ENCODE results near the gene MAGI1. TPM values are rescaled to one million over a fixed set of nuclear protein-coding genes. Genes with fewer than 3 reads are reported as not detected.
"Not testable (repeated sequence)": the region's sequence is repeated elsewhere in the genome, so short reads cannot be mapped to it uniquely, and the experiment has no call there.

Gene MAGI1
- total RNA-seq, 5 donors from 2014 or later (not counting 1 experiment from before 2014, with no cell fraction given): 0.23 to 0.63 (median 0.29) TPM

- Mint-ChIP-seq H3K27ac (no peak overlapping the region), H3K36me3 (no peaks in the 10 kb centered on the region), H3K4me1 (no peaks in the 10 kb centered on the region), H3K4me3 (no peak overlapping the region), H3K9me3 (peaks cover 0 to 3% (median 0%) of the 10 kb centered on the region in 3 donors), H3K27me3 (no peaks in the 10 kb centered on the region)
- no peak for ATAC-seq (replicated peaks in 1 of 4)
- Histone ChIP-seq H3K36me3 (ENCODE audit: control insufficient read depth in 2 of 2, extremely low read depth in 1 of 2, insufficient read depth in 1 of 2, low read length in 1 of 2) (no peaks in the 10 kb centered on the region), H3K4me3 (ENCODE audit: control insufficient read depth in 1 of 2, extremely low read depth in 1 of 2, low read length in 1 of 2) (no peak overlapping the region), H3K4me1 (ENCODE audit: control insufficient read depth in 1 of 2, extremely low read depth in 1 of 2, insufficient read depth in 2 of 2, low read length in 2 of 2) (no peaks in the 10 kb centered on the region), H3K27ac (ENCODE audit: low read length) (no peak overlapping the region), H3K9me3 (no peaks in the 10 kb centered on the region), H3K27me3 (replicated peaks in 1 of 2; ENCODE audit: control insufficient read depth in 2 of 2, extremely low read depth in 1 of 2, insufficient read depth in 2 of 2, low read length in 1 of 2) (no peaks in the 10 kb centered on the region)
- ChIA-PET CTCF (no interaction called here), POLR2A (no interaction called here)
- no CpG with 5 or more reads among the region's 1 CpG for WGBS (ENCODE audit: insufficient coverage)
- DNase-seq: no peak
Observed at GRCh38 chr3:65569129-65569528, 469.6 kb downstream of the MAGI1 start.

DNA sequence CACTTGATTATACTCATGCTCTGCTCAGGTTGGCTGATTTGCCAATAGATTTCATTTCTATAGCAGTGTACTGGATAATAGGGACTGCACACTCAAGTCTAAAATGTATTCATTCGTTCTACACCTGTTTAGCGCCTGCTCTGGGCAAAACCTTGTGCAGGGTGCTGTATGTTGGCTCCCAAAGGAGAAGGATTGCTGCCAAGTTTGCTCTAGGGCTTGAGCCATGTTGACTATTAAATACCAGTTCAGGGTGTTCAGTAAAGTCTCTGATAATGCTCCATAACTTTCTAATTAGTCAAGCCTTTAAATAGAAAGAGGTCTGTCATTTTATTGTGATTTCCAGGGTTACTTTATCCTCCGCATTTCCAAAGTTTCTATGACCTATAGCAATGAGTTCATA, 470.2 kb downstream of the MAGI1 start:
- no peak overlapping the region for H3K27ac ChIP-seq (ENCODE audit: low read length)
- Mint-ChIP-seq H3K9me3 (peaks cover 0 to 3% (median 0%) of the 10 kb centered on the region in 3 donors), H3K4me1 (no peaks in the 10 kb centered on the region), H3K27ac (no peak overlapping the region), H3K27me3 (no peaks in the 10 kb centered on the region), H3K4me3 (no peak overlapping the region), H3K36me3 (no peaks in the 10 kb centered on the region)
- DNase-seq: no peak
- no peaks in the 10 kb centered on the region for H3K36me3 ChIP-seq (ENCODE audit: control insufficient read depth in 2 of 2, extremely low read depth in 1 of 2, insufficient read depth in 1 of 2, low read length in 1 of 2)
- ATAC-seq (replicated peaks in 1 of 4): no peak
- H3K4me3 ChIP-seq (ENCODE audit: control insufficient read depth in 1 of 2, extremely low read depth in 1 of 2, low read length in 1 of 2): no peak overlapping the region
- no peaks in the 10 kb centered on the region for H3K4me1 ChIP-seq (ENCODE audit: control insufficient read depth in 1 of 2, extremely low read depth in 1 of 2, insufficient read depth in 2 of 2, low read length in 2 of 2)
- no peaks in the 10 kb centered on the region for H3K9me3 ChIP-seq
- no peaks in the 10 kb centered on the region for H3K27me3 ChIP-seq (replicated peaks in 1 of 2; ENCODE audit: control insufficient read depth in 2 of 2, extremely low read depth in 1 of 2, insufficient read depth in 2 of 2, low read length in 1 of 2)
- WGBS (ENCODE audit: insufficient coverage): 100% methylated on average over 2 of the region's 3 CpGs
- ChIA-PET POLR2A (no interaction called here), CTCF (no interaction called here)

- H3K4me3 ChIP-seq (ENCODE audit: control insufficient read depth in 1 of 2, extremely low read depth in 1 of 2, low read length in 1 of 2); H3K36me3 ChIP-seq (ENCODE audit: control insufficient read depth in 2 of 2, extremely low read depth in 1 of 2, insufficient read depth in 1 of 2, low read length in 1 of 2); POLR2A ChIA-PET; H3K36me3 Mint-ChIP-seq; ATAC-seq (replicated peaks in 1 of 4); H3K27me3 ChIP-seq (replicated peaks in 1 of 2; ENCODE audit: control insufficient read depth in 2 of 2, extremely low read depth in 1 of 2, insufficient read depth in 2 of 2, low read length in 1 of 2); DNase-seq; H3K4me3 Mint-ChIP-seq; H3K27ac ChIP-seq (ENCODE audit: low read length); H3K4me1 Mint-ChIP-seq; CTCF ChIA-PET; H3K9me3 ChIP-seq; H3K27me3 Mint-ChIP-seq; H3K9me3 Mint-ChIP-seq; H3K4me1 ChIP-seq (ENCODE audit: control insufficient read depth in 1 of 2, extremely low read depth in 1 of 2, insufficient read depth in 2 of 2, low read length in 2 of 2); H3K27ac Mint-ChIP-seq: not testable (repeated sequence)
- no CpG with 5 or more reads among the region's 11 CpGs for WGBS (ENCODE audit: insufficient coverage)
Observed at GRCh38 chr3:65565744-65566143, 473.0 kb downstream of the MAGI1 start.

DNA sequence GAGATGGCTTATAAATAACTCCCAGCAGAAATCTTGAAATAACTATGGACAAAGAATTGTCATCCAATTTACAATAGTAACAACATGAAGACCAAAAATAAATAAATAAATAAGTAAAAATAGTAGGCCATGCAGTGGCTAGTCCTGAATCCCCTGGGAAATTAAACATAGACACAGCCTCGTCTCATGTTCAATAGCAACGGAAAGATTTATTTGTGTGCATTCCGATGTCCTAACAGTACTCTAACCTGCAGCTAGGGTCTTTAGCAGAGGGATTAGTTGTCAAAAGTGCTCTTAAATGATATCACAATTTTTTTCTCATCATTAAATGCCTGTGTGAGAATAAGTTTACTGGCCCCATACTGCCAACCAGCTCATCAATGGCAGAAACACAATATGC, 474.2 kb downstream of the MAGI1 start:
- POLR2A ChIA-PET: no interaction called here
- Histone ChIP-seq H3K4me3 (ENCODE audit: control insufficient read depth in 1 of 2, extremely low read depth in 1 of 2, low read length in 1 of 2) (no peak overlapping the region), H3K4me1 (ENCODE audit: control insufficient read depth in 1 of 2, extremely low read depth in 1 of 2, insufficient read depth in 2 of 2, low read length in 2 of 2) (no peaks in the 10 kb centered on the region), H3K36me3 (ENCODE audit: control insufficient read depth in 2 of 2, extremely low read depth in 1 of 2, insufficient read depth in 1 of 2, low read length in 1 of 2) (no peaks in the 10 kb centered on the region), H3K27ac (ENCODE audit: low read length) (no peak overlapping the region), H3K27me3 (replicated peaks in 1 of 2; ENCODE audit: control insufficient read depth in 2 of 2, extremely low read depth in 1 of 2, insufficient read depth in 2 of 2, low read length in 1 of 2) (no peaks in the 10 kb centered on the region), H3K9me3 (no peaks in the 10 kb centered on the region)
- H3K4me1 Mint-ChIP-seq: no peaks in the 10 kb centered on the region
- no peak for ATAC-seq (replicated peaks in 1 of 4)
- 71% methylated on average over 1 of the region's 3 CpGs for WGBS (ENCODE audit: insufficient coverage)
- no peak for DNase-seq
- peaks cover 0 to 3% (median 0%) of the 10 kb centered on the region in 3 donors for H3K9me3 Mint-ChIP-seq
- no peak overlapping the region for H3K4me3 Mint-ChIP-seq
- H3K27ac Mint-ChIP-seq: no peak overlapping the region
- no peaks in the 10 kb centered on the region for H3K36me3 Mint-ChIP-seq
- CTCF ChIA-PET: no interaction called here
- no peaks in the 10 kb centered on the region for H3K27me3 Mint-ChIP-seq

GRCh38 chr3:65563861-65564260, 474.9 kb downstream of the MAGI1 start:
- no peak overlapping the region for H3K27ac Mint-ChIP-seq
- H3K9me3 ChIP-seq: no peaks in the 10 kb centered on the region
- H3K27me3 Mint-ChIP-seq: no peaks in the 10 kb centered on the region
- H3K36me3 Mint-ChIP-seq: no peaks in the 10 kb centered on the region
- H3K4me1 Mint-ChIP-seq: no peaks in the 10 kb centered on the region
- H3K9me3 Mint-ChIP-seq: peaks cover 0 to under 1% (median 0%) of the 10 kb centered on the region in 3 donors
- H3K27me3 ChIP-seq (replicated peaks in 1 of 2; ENCODE audit: control insufficient read depth in 2 of 2, extremely low read depth in 1 of 2, insufficient read depth in 2 of 2, low read length in 1 of 2): no peaks in the 10 kb centered on the region
- H3K4me3 ChIP-seq (ENCODE audit: control insufficient read depth in 1 of 2, extremely low read depth in 1 of 2, low read length in 1 of 2): no peak overlapping the region
- 57% methylated on average over 2 of the region's 5 CpGs for WGBS (ENCODE audit: insufficient coverage)
- H3K27ac ChIP-seq (ENCODE audit: low read length): no peak overlapping the region
- ATAC-seq (replicated peaks in 1 of 4): no peak
- ChIA-PET POLR2A (interaction anchor here in 1 of 2 donors (0.7 kb wide), 1 partner anchor 150 kb away, joined by 4 read pairs; no protein-coding TSS in a partner anchor), CTCF (no interaction called here)
- no peaks in the 10 kb centered on the region for H3K36me3 ChIP-seq (ENCODE audit: control insufficient read depth in 2 of 2, extremely low read depth in 1 of 2, insufficient read depth in 1 of 2, low read length in 1 of 2)
- DNase-seq: no peak
- H3K4me3 Mint-ChIP-seq: no peak overlapping the region
- no peaks in the 10 kb centered on the region for H3K4me1 ChIP-seq (ENCODE audit: control insufficient read depth in 1 of 2, extremely low read depth in 1 of 2, insufficient read depth in 2 of 2, low read length in 2 of 2)

- Histone ChIP-seq H3K36me3 (ENCODE audit: control insufficient read depth in 2 of 2, extremely low read depth in 1 of 2, insufficient read depth in 1 of 2, low read length in 1 of 2) (no peaks in the 10 kb centered on the region), H3K4me3 (ENCODE audit: control insufficient read depth in 1 of 2, extremely low read depth in 1 of 2, low read length in 1 of 2) (no peak overlapping the region), H3K4me1 (ENCODE audit: control insufficient read depth in 1 of 2, extremely low read depth in 1 of 2, insufficient read depth in 2 of 2, low read length in 2 of 2) (no peaks in the 10 kb centered on the region), H3K27me3 (replicated peaks in 1 of 2; ENCODE audit: control insufficient read depth in 2 of 2, extremely low read depth in 1 of 2, insufficient read depth in 2 of 2, low read length in 1 of 2) (no peaks in the 10 kb centered on the region), H3K9me3 (no peaks in the 10 kb centered on the region), H3K27ac (ENCODE audit: low read length) (no peak overlapping the region)
- H3K27me3 Mint-ChIP-seq: no peaks in the 10 kb centered on the region
- H3K4me1 Mint-ChIP-seq: no peaks in the 10 kb centered on the region
- no peak overlapping the region for H3K27ac Mint-ChIP-seq
- no peaks in the 10 kb centered on the region for H3K36me3 Mint-ChIP-seq
- no peak overlapping the region for H3K4me3 Mint-ChIP-seq
- WGBS (ENCODE audit: insufficient coverage): no CpG with 5 or more reads among the region's 2 CpGs
- ChIA-PET CTCF (no interaction called here), POLR2A (no interaction called here)
- no peaks in the 10 kb centered on the region for H3K9me3 Mint-ChIP-seq
- ATAC-seq (replicated peaks in 1 of 4): no peak
- no peak for DNase-seq
Observed at GRCh38 chr3:65562447-65562846, 476.3 kb downstream of the MAGI1 start.

- peaks cover 0 to 6% (median under 1%) of the 10 kb centered on the region in 3 donors for H3K9me3 Mint-ChIP-seq
- CTCF ChIA-PET: no interaction called here
Observed at GRCh38 chr3:65561617-65562016, 477.1 kb downstream of the MAGI1 start.

More at GRCh38 chr3:65561617-65562016, 477.1 kb downstream of the MAGI1 start:
- POLR2A ChIA-PET: no interaction called here
- H3K4me3 Mint-ChIP-seq: no peak overlapping the region
- no CpG with 5 or more reads among the region's 3 CpGs for WGBS (ENCODE audit: insufficient coverage)
- H3K27ac Mint-ChIP-seq: no peak overlapping the region
- ATAC-seq (replicated peaks in 1 of 4) (no peak), DNase-seq (no peak)
- no peaks in the 10 kb centered on the region for H3K36me3 Mint-ChIP-seq
- Histone ChIP-seq H3K27ac (ENCODE audit: low read length) (no peak overlapping the region), H3K36me3 (ENCODE audit: control insufficient read depth in 2 of 2, extremely low read depth in 1 of 2, insufficient read depth in 1 of 2, low read length in 1 of 2) (no peaks in the 10 kb centered on the region), H3K4me1 (ENCODE audit: control insufficient read depth in 1 of 2, extremely low read depth in 1 of 2, insufficient read depth in 2 of 2, low read length in 2 of 2) (no peaks in the 10 kb centered on the region), H3K27me3 (replicated peaks in 1 of 2; ENCODE audit: control insufficient read depth in 2 of 2, extremely low read depth in 1 of 2, insufficient read depth in 2 of 2, low read length in 1 of 2) (no peaks in the 10 kb centered on the region), H3K9me3 (no peaks in the 10 kb centered on the region), H3K4me3 (ENCODE audit: control insufficient read depth in 1 of 2, extremely low read depth in 1 of 2, low read length in 1 of 2) (no peak overlapping the region)
- no peaks in the 10 kb centered on the region for H3K4me1 Mint-ChIP-seq
- H3K27me3 Mint-ChIP-seq: no peaks in the 10 kb centered on the region
